ENCODE data around the gene MATCAP1. TPM values are rescaled to one million over a fixed set of nuclear protein-coding genes. Genes with fewer than 3 reads are reported as not detected.

The MATCAP1 gene
- total RNA-seq, 4 donors from 2014 or later, result 27.6 to 220 (median 32.5) TPM

DNA sequence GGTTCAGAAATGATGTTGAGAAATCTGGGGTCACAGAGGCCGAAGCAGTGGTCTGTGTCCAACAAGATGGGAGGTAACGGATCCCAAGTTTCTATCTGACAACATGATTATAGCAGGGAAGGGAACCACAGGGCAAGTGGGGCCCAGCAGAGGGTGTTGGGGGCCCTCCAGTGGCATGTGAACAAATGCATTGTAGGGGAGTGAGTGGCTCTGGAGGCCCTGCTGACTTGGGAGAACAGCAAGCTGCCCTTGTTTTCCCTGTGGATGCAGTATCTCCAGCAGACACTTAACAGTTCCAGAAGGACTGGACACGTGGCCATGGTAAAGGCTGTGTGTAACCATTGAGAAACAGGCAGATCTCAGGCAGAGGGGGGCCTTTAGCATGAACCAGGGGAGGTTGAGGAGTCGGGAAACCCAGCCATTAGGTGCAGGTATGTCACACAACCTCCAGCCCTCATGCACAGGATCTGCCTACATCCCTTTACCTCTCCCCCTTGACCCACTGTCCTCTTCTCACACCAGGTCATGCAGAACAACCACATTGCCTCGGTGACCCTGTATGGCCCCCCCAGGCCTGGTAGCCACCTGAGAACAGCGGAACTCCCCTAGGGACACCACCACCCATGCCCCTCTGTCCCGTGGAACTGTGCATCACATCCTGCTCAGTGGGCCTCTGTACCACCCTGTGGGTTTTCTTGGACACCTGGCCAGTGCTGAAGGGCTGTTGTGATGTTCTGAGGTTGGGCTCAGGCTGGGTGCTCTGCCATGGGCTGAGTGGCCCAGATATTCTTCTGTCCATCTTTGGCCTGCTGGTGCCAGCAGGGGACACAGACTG lies 37.0 kb downstream of the MATCAP1 start:
- H3K9me3 ChIP-seq, result no peaks in the 10 kb centered on the region
- H3K27me3 ChIP-seq, result peaks cover 16% of the 10 kb centered on the region
- intact Hi-C loops (cut with DNase I; ENCODE audit: low total_unique reads) (no loop called here), in situ Hi-C loops (cut with MboI; ENCODE audit: low pct_ligation_motif_present in 1 of 4, low pct_unique_long_range_greater_than_20kb in 1 of 4, low sequenced_read_pairs in 3 of 4) (no loop called here)
- H3K4me3 ChIP-seq, result no peak overlapping the region
- H3K36me3 ChIP-seq, result peaks cover 0 to 46% (median 6%) of the 10 kb centered on the region in 4 donors
- no peak for DNase-seq
- H3K27ac ChIP-seq, result no peak overlapping the region
- 86 to 100% methylated on average over 1 to 7 of the region's 7 CpGs for WGBS, 2 donors (ENCODE audit: low coverage in 1 of 2)
- no peak for TF ChIP-seq POLR2AphosphoS5 (IDR thresholded peaks at IDR 0.05)
- TF ChIP-seq, protein P1, sequence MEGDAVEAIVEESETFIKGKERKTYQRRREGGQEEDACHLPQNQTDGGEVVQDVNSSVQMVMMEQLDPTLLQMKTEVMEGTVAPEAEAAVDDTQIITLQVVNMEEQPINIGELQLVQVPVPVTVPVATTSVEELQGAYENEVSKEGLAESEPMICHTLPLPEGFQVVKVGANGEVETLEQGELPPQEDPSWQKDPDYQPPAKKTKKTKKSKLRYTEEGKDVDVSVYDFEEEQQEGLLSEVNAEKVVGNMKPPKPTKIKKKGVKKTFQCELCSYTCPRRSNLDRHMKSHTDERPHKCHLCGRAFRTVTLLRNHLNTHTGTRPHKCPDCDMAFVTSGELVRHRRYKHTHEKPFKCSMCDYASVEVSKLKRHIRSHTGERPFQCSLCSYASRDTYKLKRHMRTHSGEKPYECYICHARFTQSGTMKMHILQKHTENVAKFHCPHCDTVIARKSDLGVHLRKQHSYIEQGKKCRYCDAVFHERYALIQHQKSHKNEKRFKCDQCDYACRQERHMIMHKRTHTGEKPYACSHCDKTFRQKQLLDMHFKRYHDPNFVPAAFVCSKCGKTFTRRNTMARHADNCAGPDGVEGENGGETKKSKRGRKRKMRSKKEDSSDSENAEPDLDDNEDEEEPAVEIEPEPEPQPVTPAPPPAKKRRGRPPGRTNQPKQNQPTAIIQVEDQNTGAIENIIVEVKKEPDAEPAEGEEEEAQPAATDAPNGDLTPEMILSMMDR (IDR thresholded peaks at IDR 0.05), result no peak
- TF ChIP-seq EP300 (IDR thresholded peaks at IDR 0.05; ENCODE audit: low read depth), result no peak
- TF ChIP-seq POLR2A (IDR thresholded peaks at IDR 0.05), result no peak
- H3K4me1 ChIP-seq, result peaks cover 7 to 15% (median 12%) of the 10 kb centered on the region in 4 donors

DNA sequence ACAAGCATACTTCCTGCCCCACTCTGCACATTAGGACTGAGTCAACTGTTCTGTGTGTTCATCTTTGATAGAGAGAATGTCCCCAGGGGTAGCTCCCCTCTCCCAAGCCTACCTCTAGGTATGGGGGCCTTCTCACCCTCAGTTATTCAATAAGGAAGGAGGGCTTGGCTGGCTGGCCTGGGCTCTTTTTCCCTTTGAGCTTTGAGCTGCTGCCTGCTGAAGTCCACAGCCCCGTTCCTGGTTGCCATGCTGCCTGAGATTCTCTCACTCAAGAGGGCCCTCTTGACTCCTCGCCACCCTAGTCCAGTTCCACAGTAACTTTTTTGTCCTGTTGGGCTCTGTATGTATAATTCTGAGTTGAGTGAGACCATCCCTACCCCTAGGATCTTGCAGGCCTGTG lies 38.0 kb downstream of the MATCAP1 start:
- no peaks in the 10 kb centered on the region for H3K9me3 ChIP-seq
- TF ChIP-seq POLR2A (IDR thresholded peaks at IDR 0.05) (no peak), EP300 (IDR thresholded peaks at IDR 0.05; ENCODE audit: low read depth) (no peak), POLR2AphosphoS5 (IDR thresholded peaks at IDR 0.05) (no peak)
- TF ChIP-seq, protein P1 (IDR thresholded peaks at IDR 0.05), result no peak
- H3K27me3 ChIP-seq, result peaks cover 13% of the 10 kb centered on the region
- 94% methylated on average over 2 of the region's 2 CpGs; no CpG with 5 or more reads in 1 of the 2 donors for WGBS, 2 donors (ENCODE audit: low coverage in 1 of 2)
- H3K36me3 ChIP-seq, result peaks cover 0 to 56% (median 10%) of the 10 kb centered on the region in 4 donors
- DNase-seq, result no peak
- in situ Hi-C loops (cut with MboI; ENCODE audit: low pct_ligation_motif_present in 1 of 4, low pct_unique_long_range_greater_than_20kb in 1 of 4, low sequenced_read_pairs in 3 of 4) (no loop called here), intact Hi-C loops (cut with DNase I; ENCODE audit: low total_unique reads) (no loop called here)
- peaks cover 0 to 9% (median 7%) of the 10 kb centered on the region in 4 donors for H3K4me1 ChIP-seq
- H3K4me3 ChIP-seq, result no peak overlapping the region
- H3K27ac ChIP-seq, result no peak overlapping the region

DNA sequence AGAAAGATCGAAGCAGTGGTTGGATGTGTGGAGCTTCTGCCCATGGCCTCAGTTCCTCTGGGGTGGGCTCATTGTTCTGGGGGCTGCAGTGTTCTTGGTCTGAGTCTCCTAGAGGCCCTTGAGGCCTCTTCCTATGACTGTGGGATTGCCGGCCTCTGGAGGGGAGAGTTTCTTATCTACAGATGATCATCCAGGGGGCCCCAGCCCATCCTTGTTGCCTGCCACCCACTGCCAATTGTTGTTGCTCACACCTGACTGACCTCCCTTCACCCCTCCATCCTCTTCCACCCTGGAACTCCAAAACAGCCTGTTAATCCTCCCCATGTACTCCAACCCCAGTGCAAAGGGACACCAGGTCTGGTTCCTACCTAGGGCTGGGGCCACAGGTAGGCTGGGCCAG lies 38.8 kb downstream of the MATCAP1 start:
- H3K27me3 ChIP-seq, result peaks cover 5% of the 10 kb centered on the region
- intact Hi-C loops (cut with DNase I; ENCODE audit: low total_unique reads) (no loop called here), in situ Hi-C loops (cut with MboI; ENCODE audit: low pct_ligation_motif_present in 1 of 4, low pct_unique_long_range_greater_than_20kb in 1 of 4, low sequenced_read_pairs in 3 of 4) (no loop called here)
- H3K4me1 ChIP-seq, result peaks cover 0 to 3% (median 1%) of the 10 kb centered on the region in 4 donors
- H3K4me3 ChIP-seq, result no peak overlapping the region
- H3K9me3 ChIP-seq, result no peaks in the 10 kb centered on the region
- TF ChIP-seq POLR2A (IDR thresholded peaks at IDR 0.05), result no peak
- TF ChIP-seq POLR2AphosphoS5 (IDR thresholded peaks at IDR 0.05), result no peak
- no peak for TF ChIP-seq EP300 (IDR thresholded peaks at IDR 0.05; ENCODE audit: low read depth)
- TF ChIP-seq, protein P1 (IDR thresholded peaks at IDR 0.05), result no peak
- peaks cover 0 to 64% (median 14%) of the 10 kb centered on the region in 4 donors for H3K36me3 ChIP-seq
- DNase-seq, result no peak
- WGBS, 2 donors (ENCODE audit: low coverage in 1 of 2), result 91% methylated on average over 2 of the region's 2 CpGs; no CpG with 5 or more reads in 1 of the 2 donors
- H3K27ac ChIP-seq, result no peak overlapping the region

DNA sequence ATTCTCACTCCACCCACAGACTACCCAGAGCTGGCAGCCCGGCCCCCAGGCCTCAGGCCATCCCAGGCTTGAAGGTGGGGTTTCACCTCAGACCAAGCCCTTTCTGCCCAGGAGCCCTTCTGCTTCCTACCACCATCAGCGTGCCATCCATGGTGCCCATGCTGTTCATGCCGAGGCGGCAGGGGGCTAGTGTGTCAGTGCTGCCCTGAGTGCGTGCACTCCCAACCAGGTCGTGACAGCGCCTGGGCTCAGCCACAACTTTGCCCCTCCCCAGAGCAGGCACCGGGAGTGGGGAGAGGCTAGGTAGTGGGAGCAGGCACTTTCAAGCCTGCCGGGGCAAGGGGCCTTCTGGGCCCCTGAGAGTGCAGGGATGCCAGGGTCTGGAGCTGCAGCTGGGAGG lies 41.4 kb downstream of the MATCAP1 start:
- H3K9me3 ChIP-seq, result no peaks in the 10 kb centered on the region
- H3K4me1 ChIP-seq, result no peaks in the 10 kb centered on the region
- no peaks in the 10 kb centered on the region for H3K27me3 ChIP-seq
- DNase-seq, result no peak
- TF ChIP-seq POLR2AphosphoS5 (IDR thresholded peaks at IDR 0.05), result no peak
- no peak for TF ChIP-seq EP300 (IDR thresholded peaks at IDR 0.05; ENCODE audit: low read depth)
- TF ChIP-seq, protein P1 (IDR thresholded peaks at IDR 0.05), result no peak
- TF ChIP-seq POLR2A (IDR thresholded peaks at IDR 0.05), result no peak
- H3K36me3 ChIP-seq, result peaks cover 0 to 65% (median 18%) of the 10 kb centered on the region in 4 donors
- in situ Hi-C loops (cut with MboI; ENCODE audit: low pct_ligation_motif_present in 1 of 4, low pct_unique_long_range_greater_than_20kb in 1 of 4, low sequenced_read_pairs in 3 of 4), result no loop called here
- intact Hi-C loops (cut with DNase I; ENCODE audit: low total_unique reads), result no loop called here
- no peak overlapping the region for H3K27ac ChIP-seq
- H3K4me3 ChIP-seq, result no peak overlapping the region
- 83% methylated on average over 5 of the region's 9 CpGs; no CpG with 5 or more reads in 1 of the 2 donors for WGBS, 2 donors (ENCODE audit: low coverage in 1 of 2)
